ENCODE results near the gene CNN3.

CNN3 gene

DNA sequence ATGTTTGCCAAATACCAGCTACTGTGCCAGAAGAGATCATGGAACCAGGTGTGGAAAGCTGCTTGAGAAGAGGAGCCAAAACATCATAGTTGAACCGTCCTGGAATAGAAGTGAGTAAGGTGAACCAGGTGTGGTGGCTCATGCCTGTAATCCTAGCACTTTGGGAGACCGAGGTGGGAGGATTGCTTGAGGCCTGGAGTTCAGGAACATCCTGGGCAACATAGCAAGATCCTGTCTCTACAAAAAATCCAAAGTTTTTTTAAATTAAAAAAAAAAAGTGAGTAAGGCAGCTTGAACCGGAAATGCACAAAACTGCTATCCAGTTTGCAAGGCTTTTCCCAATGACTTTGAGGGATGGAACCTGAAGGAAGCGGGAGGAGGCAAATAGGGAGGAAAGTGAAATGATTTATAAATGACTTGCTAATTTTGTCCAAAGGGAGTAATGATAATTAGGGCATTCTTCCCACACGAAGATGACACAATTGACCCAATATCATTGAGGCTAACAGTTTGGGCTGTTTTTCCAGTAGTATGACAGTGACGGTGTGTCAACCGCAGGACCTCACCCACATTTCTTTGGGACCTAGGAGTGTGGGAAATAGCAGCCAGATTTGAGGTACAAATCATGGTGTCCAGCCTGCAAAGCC, 1.5 kb upstream of the CNN3 start (continued):
- TF ChIP-seq GLIS1 (tag by site-specific recombination; IDR thresholded peaks at IDR 0.05): no peak
- TF ChIP-seq, protein P1, sequence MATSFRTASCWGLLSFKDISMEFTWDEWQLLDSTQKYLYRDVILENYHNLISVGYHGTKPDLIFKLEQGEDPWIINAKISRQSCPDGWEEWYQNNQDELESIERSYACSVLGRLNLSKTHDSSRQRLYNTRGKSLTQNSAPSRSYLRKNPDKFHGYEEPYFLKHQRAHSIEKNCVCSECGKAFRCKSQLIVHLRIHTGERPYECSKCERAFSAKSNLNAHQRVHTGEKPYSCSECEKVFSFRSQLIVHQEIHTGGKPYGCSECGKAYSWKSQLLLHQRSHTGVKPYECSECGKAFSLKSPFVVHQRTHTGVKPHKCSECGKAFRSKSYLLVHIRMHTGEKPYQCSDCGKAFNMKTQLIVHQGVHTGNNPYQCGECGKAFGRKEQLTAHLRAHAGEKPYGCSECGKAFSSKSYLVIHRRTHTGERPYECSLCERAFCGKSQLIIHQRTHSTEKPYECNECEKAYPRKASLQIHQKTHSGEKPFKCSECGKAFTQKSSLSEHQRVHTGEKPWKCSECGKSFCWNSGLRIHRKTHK (tag by site-specific recombination; IDR thresholded peaks at IDR 0.05): no peak
- TF ChIP-seq, protein P2, sequence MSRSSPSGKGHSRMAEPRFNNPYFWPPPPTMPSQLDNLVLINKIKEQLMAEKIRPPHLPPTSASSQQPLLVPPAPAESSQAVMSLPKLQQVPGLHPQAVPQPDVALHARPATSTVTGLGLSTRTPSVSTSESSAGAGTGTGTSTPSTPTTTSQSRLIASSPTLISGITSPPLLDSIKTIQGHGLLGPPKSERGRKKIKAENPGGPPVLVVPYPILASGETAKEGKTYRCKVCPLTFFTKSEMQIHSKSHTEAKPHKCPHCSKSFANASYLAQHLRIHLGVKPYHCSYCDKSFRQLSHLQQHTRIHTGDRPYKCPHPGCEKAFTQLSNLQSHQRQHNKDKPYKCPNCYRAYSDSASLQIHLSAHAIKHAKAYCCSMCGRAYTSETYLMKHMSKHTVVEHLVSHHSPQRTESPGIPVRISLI (tag by site-specific recombination; IDR thresholded peaks at IDR 0.05): peak; percentile 83
- TF ChIP-seq ZNF121 (tag by site-specific recombination; IDR thresholded peaks at IDR 0.05): peak; percentile 81
- TF ChIP-seq ZNF132 (tag by site-specific recombination; IDR thresholded peaks at IDR 0.05; ENCODE audit: borderline replicate concordance): no peak
- TF ChIP-seq ZNF621 (tag by site-specific recombination; IDR thresholded peaks at IDR 0.05): no peak
- TF ChIP-seq ZNF274 (IDR thresholded peaks at IDR 0.05; ENCODE audit: low read length): no peak
- no peak for TF ChIP-seq ZNF274 (tag by site-specific recombination; IDR thresholded peaks at IDR 0.05; ENCODE audit: borderline replicate concordance)
- no peak for TF ChIP-seq ZNF169 (tag by site-specific recombination; IDR thresholded peaks at IDR 0.05)
- no peak for TF ChIP-seq ZNF747 (tag by site-specific recombination; IDR thresholded peaks at IDR 0.05)
- TF ChIP-seq, protein P3, sequence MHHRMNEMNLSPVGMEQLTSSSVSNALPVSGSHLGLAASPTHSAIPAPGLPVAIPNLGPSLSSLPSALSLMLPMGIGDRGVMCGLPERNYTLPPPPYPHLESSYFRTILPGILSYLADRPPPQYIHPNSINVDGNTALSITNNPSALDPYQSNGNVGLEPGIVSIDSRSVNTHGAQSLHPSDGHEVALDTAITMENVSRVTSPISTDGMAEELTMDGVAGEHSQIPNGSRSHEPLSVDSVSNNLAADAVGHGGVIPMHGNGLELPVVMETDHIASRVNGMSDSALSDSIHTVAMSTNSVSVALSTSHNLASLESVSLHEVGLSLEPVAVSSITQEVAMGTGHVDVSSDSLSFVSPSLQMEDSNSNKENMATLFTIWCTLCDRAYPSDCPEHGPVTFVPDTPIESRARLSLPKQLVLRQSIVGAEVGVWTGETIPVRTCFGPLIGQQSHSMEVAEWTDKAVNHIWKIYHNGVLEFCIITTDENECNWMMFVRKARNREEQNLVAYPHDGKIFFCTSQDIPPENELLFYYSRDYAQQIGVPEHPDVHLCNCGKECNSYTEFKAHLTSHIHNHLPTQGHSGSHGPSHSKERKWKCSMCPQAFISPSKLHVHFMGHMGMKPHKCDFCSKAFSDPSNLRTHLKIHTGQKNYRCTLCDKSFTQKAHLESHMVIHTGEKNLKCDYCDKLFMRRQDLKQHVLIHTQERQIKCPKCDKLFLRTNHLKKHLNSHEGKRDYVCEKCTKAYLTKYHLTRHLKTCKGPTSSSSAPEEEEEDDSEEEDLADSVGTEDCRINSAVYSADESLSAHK (tag by site-specific recombination; IDR thresholded peaks at IDR 0.05): no peak

DNA sequence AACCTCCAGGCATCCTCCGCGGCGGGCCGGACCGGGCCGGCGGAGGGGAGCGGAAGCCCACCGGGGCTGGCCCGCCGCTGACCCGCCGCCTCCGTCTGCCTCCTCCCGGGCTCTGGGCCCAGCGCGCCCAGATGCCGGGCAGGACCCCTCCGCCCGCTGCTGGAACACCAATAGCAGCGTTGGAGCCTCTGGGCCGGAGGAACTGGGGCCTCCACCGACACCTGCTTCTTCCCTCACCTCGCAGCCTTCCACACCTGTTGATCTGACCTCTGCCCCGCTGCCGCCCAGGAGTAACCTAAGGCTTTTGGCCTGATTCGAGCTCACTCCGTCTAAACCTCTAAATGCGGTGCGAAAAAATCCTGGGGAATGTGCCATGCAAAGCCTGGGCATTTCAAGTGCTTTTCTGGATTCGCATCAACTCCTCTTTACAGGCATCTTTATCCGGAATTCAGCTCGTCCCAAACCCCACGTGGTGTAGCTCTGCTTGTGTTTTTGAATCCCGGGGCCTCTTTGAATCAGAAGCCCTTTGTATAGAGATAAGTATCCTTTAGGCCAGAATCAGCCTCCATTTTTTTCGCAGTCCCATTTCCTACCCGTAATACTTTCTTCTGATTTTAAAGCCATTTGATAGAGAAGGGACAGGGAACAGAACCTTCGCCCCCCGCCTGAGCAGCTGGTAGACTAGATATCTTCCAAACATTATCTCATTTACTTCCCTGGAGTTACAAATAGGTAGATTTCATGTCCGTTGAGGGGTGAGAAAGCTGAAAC, 680 bp upstream of the CNN3 start:
- POLR2A ChIA-PET: interaction anchor here (0.5 to 1.3 kb wide), 8 partner anchors 8 to 644 kb away, joined by 3 to 5 read pairs (median 4); partner anchors contain the start of gene RWDD3
- peak overlapping the region; percentile 82 for H3K4me3 ChIP-seq (ENCODE audit: low read depth, low read length)
- H3K4me1 ChIP-seq (ENCODE audit: control insufficient read depth, insufficient read depth, low read length): peaks cover 27% of the 10 kb centered on the region
- peak overlapping the region; percentile 93 for H3K27ac ChIP-seq (ENCODE audit: extremely low read depth, low read depth, low read length)
- CTCF ChIA-PET: interaction anchor here (0.8 to 2.2 kb wide), 5 partner anchors 34 to 116 kb away, joined by 3 to 15 read pairs (median 4); no protein-coding TSS in a partner anchor
- no peaks in the 10 kb centered on the region for H3K9me3 ChIP-seq (ENCODE audit: control insufficient read depth, insufficient read depth, low read depth, low read length)
- no peaks in the 10 kb centered on the region for H3K36me3 ChIP-seq (ENCODE audit: control insufficient read depth in 2 of 2, insufficient read depth in 1 of 2, low read length in 2 of 2)
- no peak for TF ChIP-seq ZFHX2 (tag by site-specific recombination; conservative IDR thresholded peaks at IDR 0.05)
- TF ChIP-seq GLIS1 (tag by site-specific recombination; IDR thresholded peaks at IDR 0.05): no peak
- no peak for TF ChIP-seq ZBTB21 (tag by site-specific recombination; IDR thresholded peaks at IDR 0.05)
- no peak for TF ChIP-seq ZNF776 (tag by site-specific recombination; IDR thresholded peaks at IDR 0.05; ENCODE audit: borderline replicate concordance)
- TF ChIP-seq, protein P4, sequence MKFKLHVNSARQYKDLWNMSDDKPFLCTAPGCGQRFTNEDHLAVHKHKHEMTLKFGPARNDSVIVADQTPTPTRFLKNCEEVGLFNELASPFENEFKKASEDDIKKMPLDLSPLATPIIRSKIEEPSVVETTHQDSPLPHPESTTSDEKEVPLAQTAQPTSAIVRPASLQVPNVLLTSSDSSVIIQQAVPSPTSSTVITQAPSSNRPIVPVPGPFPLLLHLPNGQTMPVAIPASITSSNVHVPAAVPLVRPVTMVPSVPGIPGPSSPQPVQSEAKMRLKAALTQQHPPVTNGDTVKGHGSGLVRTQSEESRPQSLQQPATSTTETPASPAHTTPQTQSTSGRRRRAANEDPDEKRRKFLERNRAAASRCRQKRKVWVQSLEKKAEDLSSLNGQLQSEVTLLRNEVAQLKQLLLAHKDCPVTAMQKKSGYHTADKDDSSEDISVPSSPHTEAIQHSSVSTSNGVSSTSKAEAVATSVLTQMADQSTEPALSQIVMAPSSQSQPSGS (tag by site-specific recombination; IDR thresholded peaks at IDR 0.05; ENCODE audit: low read depth): no peak
- TF ChIP-seq ZNF404 (tag by site-specific recombination; IDR thresholded peaks at IDR 0.05): no peak
- no peak for TF ChIP-seq ZFP3 (tag by site-specific recombination; IDR thresholded peaks at IDR 0.05; ENCODE audit: low read depth)
- TF ChIP-seq, protein P5, sequence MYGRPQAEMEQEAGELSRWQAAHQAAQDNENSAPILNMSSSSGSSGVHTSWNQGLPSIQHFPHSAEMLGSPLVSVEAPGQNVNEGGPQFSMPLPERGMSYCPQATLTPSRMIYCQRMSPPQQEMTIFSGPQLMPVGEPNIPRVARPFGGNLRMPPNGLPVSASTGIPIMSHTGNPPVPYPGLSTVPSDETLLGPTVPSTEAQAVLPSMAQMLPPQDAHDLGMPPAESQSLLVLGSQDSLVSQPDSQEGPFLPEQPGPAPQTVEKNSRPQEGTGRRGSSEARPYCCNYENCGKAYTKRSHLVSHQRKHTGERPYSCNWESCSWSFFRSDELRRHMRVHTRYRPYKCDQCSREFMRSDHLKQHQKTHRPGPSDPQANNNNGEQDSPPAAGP (tag by site-specific recombination; IDR thresholded peaks at IDR 0.05): no peak
- no peak for TF ChIP-seq ZNF558 (tag by site-specific recombination; IDR thresholded peaks at IDR 0.05)
- TF ChIP-seq ZNF549 (tag by site-specific recombination; IDR thresholded peaks at IDR 0.05): 0 out of 2 replicates have a peak, but pooled peaks have one; percentile 14
- TF ChIP-seq ZNF10 (tag by site-specific recombination; IDR thresholded peaks at IDR 0.05): peak; percentile 85
- TF ChIP-seq, protein P6, sequence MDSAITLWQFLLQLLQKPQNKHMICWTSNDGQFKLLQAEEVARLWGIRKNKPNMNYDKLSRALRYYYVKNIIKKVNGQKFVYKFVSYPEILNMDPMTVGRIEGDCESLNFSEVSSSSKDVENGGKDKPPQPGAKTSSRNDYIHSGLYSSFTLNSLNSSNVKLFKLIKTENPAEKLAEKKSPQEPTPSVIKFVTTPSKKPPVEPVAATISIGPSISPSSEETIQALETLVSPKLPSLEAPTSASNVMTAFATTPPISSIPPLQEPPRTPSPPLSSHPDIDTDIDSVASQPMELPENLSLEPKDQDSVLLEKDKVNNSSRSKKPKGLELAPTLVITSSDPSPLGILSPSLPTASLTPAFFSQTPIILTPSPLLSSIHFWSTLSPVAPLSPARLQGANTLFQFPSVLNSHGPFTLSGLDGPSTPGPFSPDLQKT (IDR thresholded peaks at IDR 0.05; ENCODE audit: borderline replicate concordance, low read depth, low read length): no peak

Measured in HEK293 (cell line).